ENCODE data around the gene CYP1A2.

Gene CYP1A2

GRCh38 chr15:74795966-74796625 lies 47.5 kb downstream of the CYP1A2 start:
- no peak for TF ChIP-seq CTCF (conservative IDR thresholded peaks at IDR 0.05; ENCODE audit: low read depth)
- POLR2A ChIA-PET (ENCODE audit: low non-redundant PET): interaction anchor here (0.6 kb wide), 1 partner anchor 13 kb away, joined by 4 read pairs; no protein-coding TSS in a partner anchor
- peak overlapping the region; percentile 93 for H3K27ac ChIP-seq
- CTCF ChIA-PET: interaction anchor here (0.8 to 1.5 kb wide), 3 partner anchors 25 to 104 kb away, joined by 3 to 5 read pairs (median 3); no protein-coding TSS in a partner anchor
- no peak for DNase-seq (ENCODE audit: low spot score)

GRCh38 chr15:74798388-74799254 lies 50.0 kb downstream of the CYP1A2 start:
- CTCF ChIA-PET: interaction anchor here (0.6 to 2.6 kb wide), 7 partner anchors 10 to 215 kb away, joined by 3 to 43 read pairs (median 10); partner anchors contain the start of gene CSK
- DNase-seq (ENCODE audit: low spot score): no peak
- POLR2A ChIA-PET (ENCODE audit: low non-redundant PET): no interaction called here
- no peak for TF ChIP-seq CTCF (conservative IDR thresholded peaks at IDR 0.05; ENCODE audit: low read depth)
- peak overlapping the region; percentile 93 for H3K27ac ChIP-seq

GRCh38 chr15:74799255-74799855 lies 50.7 kb downstream of the CYP1A2 start:
- no peak for DNase-seq (ENCODE audit: low spot score)
- no peak for TF ChIP-seq CTCF (conservative IDR thresholded peaks at IDR 0.05; ENCODE audit: low read depth)
- ChIA-PET CTCF (interaction anchor here (0.6 to 2.6 kb wide), 12 partner anchors 9 to 167 kb away, joined by 3 to 43 read pairs (median 4); partner anchors contain the start of gene CSK), POLR2A (ENCODE audit: low non-redundant PET) (no interaction called here)
- peak overlapping the region; percentile 93 for H3K27ac ChIP-seq

GRCh38 chr15:74799856-74800558 lies 51.4 kb downstream of the CYP1A2 start:
- CTCF ChIA-PET: interaction anchor here (0.7 to 2.6 kb wide), 13 partner anchors 8 to 165 kb away, joined by 3 to 43 read pairs (median 4); partner anchors contain the start of gene CSK
- POLR2A ChIA-PET (ENCODE audit: low non-redundant PET): no interaction called here
- DNase-seq (ENCODE audit: low spot score): peak; percentile 98

GRCh38 chr15:74800559-74801094 lies 52.0 kb downstream of the CYP1A2 start:
- no peak for DNase-seq (ENCODE audit: low spot score)
- ChIA-PET CTCF (interaction anchor here (0.7 to 2.6 kb wide), 6 partner anchors 14 to 179 kb away, joined by 3 to 43 read pairs (median 4); partner anchors contain the start of gene CSK), POLR2A (ENCODE audit: low non-redundant PET) (no interaction called here)
- TF ChIP-seq CTCF (conservative IDR thresholded peaks at IDR 0.05; ENCODE audit: low read depth): 0 out of 2 replicates have a peak, but pooled peaks have one; percentile 17
- peak overlapping the region; percentile 93 for H3K27ac ChIP-seq

More at GRCh38 chr15:74799856-74800558, 51.4 kb downstream of the CYP1A2 start:
- peak; percentile 98 for TF ChIP-seq CTCF (conservative IDR thresholded peaks at IDR 0.05; ENCODE audit: low read depth)
- H3K27ac ChIP-seq: peak overlapping the region; percentile 93
